MM.1S (cell line): ENCODE measurements around the gene KRTAP1-4.

Experiments used
- CTCF ChIP-seq: fragments of 300-600 bp; sonication (generic); IDR thresholded peaks from 2 replicates; pipeline ENCODE4 v1.5.1; 2016; ENCODE audit warnings: antibody characterized with exemption, low read length, mixed read lengths
- EZH2 ChIP-seq: fragments of 300-600 bp; sonication (generic); optimal IDR thresholded peaks from 2 replicates; pipeline ENCODE3; 2017; ENCODE audit warnings: low read depth, mild to moderate bottlenecking, antibody characterized with exemption, low read length, mixed read lengths
- EZH2phosphoT487 ChIP-seq: fragments of 300-600 bp; sonication (generic); IDR thresholded peaks from 2 replicates; pipeline ENCODE4 v1.6.1; 2018; ENCODE audit warnings: antibody characterized with exemption, low read length

GRCh38 chr17:41057547-41057946 lies 27.6 kb upstream of the KRTAP1-4 start:
- TF ChIP-seq CTCF = no peak
- no peak for TF ChIP-seq EZH2
- TF ChIP-seq EZH2phosphoT487 = no peak
